ENCODE data around the gene DOK1.
"Not testable (repeated sequence)": the region's sequence is repeated elsewhere in the genome, so short reads cannot be mapped to it uniquely, and the experiment has no call there.

DOK1 gene

GRCh38 chr2:74558284-74559230, 4.0 kb downstream of the DOK1 start:
- no peak for DNase-seq (ENCODE audit: low spot score)
- in situ Hi-C loops (cut with MboI; ENCODE audit: low pct_unique_long_range_greater_than_20kb, low sequenced_read_pairs, unreplicated experiment), result no loop called here
- no peak for TF ChIP-seq CTCF (IDR thresholded peaks at IDR 0.05; ENCODE audit: extremely low read depth, insufficient read depth, missing control alignments)

- TF ChIP-seq CTCF (IDR thresholded peaks at IDR 0.05; ENCODE audit: extremely low read depth, insufficient read depth, missing control alignments), result no peak
- DNase-seq (ENCODE audit: low spot score), result no peak
- in situ Hi-C loops (cut with MboI; ENCODE audit: low pct_unique_long_range_greater_than_20kb, low sequenced_read_pairs, unreplicated experiment), result no loop called here
These were observed 5.4 kb downstream of the DOK1 start for GRCh38 chr2:74559912-74560311.

- TF ChIP-seq CTCF (IDR thresholded peaks at IDR 0.05; ENCODE audit: extremely low read depth, insufficient read depth, missing control alignments), result no peak
- in situ Hi-C loops (cut with MboI; ENCODE audit: low pct_unique_long_range_greater_than_20kb, low sequenced_read_pairs, unreplicated experiment), result no loop called here
- DNase-seq (ENCODE audit: low spot score), result no peak
These were observed 6.1 kb downstream of the DOK1 start for GRCh38 chr2:74560591-74560990.

GRCh38 chr2:74561022-74561421, 6.5 kb downstream of the DOK1 start:
- in situ Hi-C loops (cut with MboI; ENCODE audit: low pct_unique_long_range_greater_than_20kb, low sequenced_read_pairs, unreplicated experiment); DNase-seq (ENCODE audit: low spot score): not testable (repeated sequence)

- TF ChIP-seq CTCF (IDR thresholded peaks at IDR 0.05; ENCODE audit: extremely low read depth, insufficient read depth, missing control alignments), result no peak
- in situ Hi-C loops (cut with MboI; ENCODE audit: low pct_unique_long_range_greater_than_20kb, low sequenced_read_pairs, unreplicated experiment), result no loop called here
- no peak for DNase-seq (ENCODE audit: low spot score)
These were observed 7.7 kb downstream of the DOK1 start for GRCh38 chr2:74562126-74562775.

GRCh38 chr2:74564222-74564621, 9.7 kb downstream of the DOK1 start:
- in situ Hi-C loops (cut with MboI; ENCODE audit: low pct_unique_long_range_greater_than_20kb, low sequenced_read_pairs, unreplicated experiment), result no loop called here
- no peak for TF ChIP-seq CTCF (IDR thresholded peaks at IDR 0.05; ENCODE audit: extremely low read depth, insufficient read depth, missing control alignments)
- DNase-seq (ENCODE audit: low spot score), result no peak
